ENCODE data around the gene TCEANC. TPM values are rescaled to one million over a fixed set of nuclear protein-coding genes. Genes with fewer than 3 reads are reported as not detected.

Gene TCEANC, protein sequence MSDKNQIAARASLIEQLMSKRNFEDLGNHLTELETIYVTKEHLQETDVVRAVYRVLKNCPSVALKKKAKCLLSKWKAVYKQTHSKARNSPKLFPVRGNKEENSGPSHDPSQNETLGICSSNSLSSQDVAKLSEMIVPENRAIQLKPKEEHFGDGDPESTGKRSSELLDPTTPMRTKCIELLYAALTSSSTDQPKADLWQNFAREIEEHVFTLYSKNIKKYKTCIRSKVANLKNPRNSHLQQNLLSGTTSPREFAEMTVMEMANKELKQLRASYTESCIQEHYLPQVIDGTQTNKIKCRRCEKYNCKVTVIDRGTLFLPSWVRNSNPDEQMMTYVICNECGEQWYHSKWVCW
- 6.2 and 6.5 TPM in 2 replicates for total RNA-seq

- Histone ChIP-seq H2AFZ (ENCODE audit: low read length) (peak within 1 kb of the TSS; percentile 95), H3K9me3 (ENCODE audit: low read depth, low read length) (no peaks in the 10 kb centered on the region), H3K36me3 (ENCODE audit: insufficient read depth, low read length) (no peaks in the 10 kb centered on the region), H4K20me1 (ENCODE audit: insufficient read depth, low read length) (no peaks in the 10 kb centered on the region), H3K27ac (ENCODE audit: low read depth, low read length) (peak within 1 kb of the TSS; percentile 79), H3K4me3 (ENCODE audit: insufficient read depth, low read length) (peak within 1 kb of the TSS; percentile 85), H3K27me3 (ENCODE audit: insufficient read depth, low read length) (peaks cover 7% of the 10 kb centered on the region), H3K79me2 (ENCODE audit: insufficient read depth, low read length) (no peaks in the 10 kb centered on the region), H3K4me1 (ENCODE audit: insufficient read depth, low read length) (peaks cover 15% of the 10 kb centered on the region), H3K4me2 (ENCODE audit: insufficient read depth, low read length) (peak within 1 kb of the TSS; percentile 82)
- TF ChIP-seq CTCF (IDR thresholded peaks at IDR 0.05; ENCODE audit: extremely low read depth, low read depth, low read length): no peak
- peak; percentile 95 for DNase-seq (ENCODE audit: insufficient read length, low spot score, missing footprints)
Observed at GRCh38 chrX:13652850-13653693, at the start of gene TCEANC. TSS of gene TCEANC (plus strand) at chrX:13653141. CDS start at chrX:13662509, 9,368 bp downstream.

DNA sequence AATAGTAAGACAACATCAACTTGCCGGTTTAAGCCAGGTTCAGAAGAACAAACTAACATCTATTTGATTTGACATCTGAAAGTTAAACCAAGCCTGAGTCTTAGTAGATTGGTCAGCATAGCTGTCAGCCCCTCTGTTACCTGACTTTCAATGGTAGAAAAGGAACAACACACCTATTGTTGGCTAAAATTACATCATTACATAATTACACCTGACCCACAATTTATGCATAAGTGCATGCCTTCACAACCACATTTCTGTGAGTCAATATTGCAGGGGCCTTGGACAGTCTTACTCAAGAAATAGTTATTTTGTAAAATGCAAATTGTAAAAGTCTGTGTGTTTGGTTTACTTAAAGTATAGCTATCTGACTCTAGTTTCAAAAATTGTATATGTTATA, 47.3 kb upstream of the TCEANC start:
- DNase-seq (ENCODE audit: insufficient read length, low spot score, missing footprints): no peak
- no peak overlapping the region for H2AFZ ChIP-seq (ENCODE audit: low read length)
- TF ChIP-seq CTCF (IDR thresholded peaks at IDR 0.05; ENCODE audit: extremely low read depth, low read depth, low read length): no peak
- H3K27me3 ChIP-seq (ENCODE audit: insufficient read depth, low read length): peaks cover 27% of the 10 kb centered on the region
- H3K4me2 ChIP-seq (ENCODE audit: insufficient read depth, low read length): no peak overlapping the region
- H3K79me2 ChIP-seq (ENCODE audit: insufficient read depth, low read length): no peaks in the 10 kb centered on the region
- no peaks in the 10 kb centered on the region for H3K36me3 ChIP-seq (ENCODE audit: insufficient read depth, low read length)
- no peaks in the 10 kb centered on the region for H3K4me1 ChIP-seq (ENCODE audit: insufficient read depth, low read length)
- H3K4me3 ChIP-seq (ENCODE audit: insufficient read depth, low read length): no peak overlapping the region
- no peaks in the 10 kb centered on the region for H3K9me3 ChIP-seq (ENCODE audit: low read depth, low read length)
- no peak overlapping the region for H3K27ac ChIP-seq (ENCODE audit: low read depth, low read length)
- no peaks in the 10 kb centered on the region for H4K20me1 ChIP-seq (ENCODE audit: insufficient read depth, low read length)

- Histone ChIP-seq H4K20me1 (ENCODE audit: insufficient read depth, low read length) (no peaks in the 10 kb centered on the region), H3K4me2 (ENCODE audit: insufficient read depth, low read length) (no peak overlapping the region), H3K27me3 (ENCODE audit: insufficient read depth, low read length) (peaks cover 26% of the 10 kb centered on the region), H3K36me3 (ENCODE audit: insufficient read depth, low read length) (no peaks in the 10 kb centered on the region), H3K4me1 (ENCODE audit: insufficient read depth, low read length) (no peaks in the 10 kb centered on the region), H3K27ac (ENCODE audit: low read depth, low read length) (no peak overlapping the region), H3K79me2 (ENCODE audit: insufficient read depth, low read length) (no peaks in the 10 kb centered on the region), H3K4me3 (ENCODE audit: insufficient read depth, low read length) (no peak overlapping the region), H2AFZ (ENCODE audit: low read length) (no peak overlapping the region), H3K9me3 (ENCODE audit: low read depth, low read length) (no peaks in the 10 kb centered on the region)
- TF ChIP-seq CTCF (IDR thresholded peaks at IDR 0.05; ENCODE audit: extremely low read depth, low read depth, low read length): no peak
- no peak for DNase-seq (ENCODE audit: insufficient read length, low spot score, missing footprints)
Observed at GRCh38 chrX:13607331-13607995, 45.5 kb upstream of the TCEANC start.

All from osteoblast (primary cell).